Hematopoietic multipotent progenitor cell (in vitro differentiated cells): ENCODE results near the gene ARL11. TPM values are rescaled to one million over a fixed set of nuclear protein-coding genes. Genes with fewer than 3 reads are reported as not detected.

ENCODE experiments used
- DNase-seq, 3 donors: peaks; one replicate each; pipeline ENCODE4 v3.0.0-alpha.2; 2011 to 2015; ENCODE audit warnings: low read depth in 2 of 3, low spot score in 2 of 3
- total RNA-seq: library from RNA; depleted of rRNA; stranded (reverse); fragments of >200 nt; gene quantifications from one replicate; pipeline ENCODE4 v1.2.3, GENCODE V29; 2012

ARL11 gene
- total RNA-seq, 1 donor = 6.2 TPM

DNA sequence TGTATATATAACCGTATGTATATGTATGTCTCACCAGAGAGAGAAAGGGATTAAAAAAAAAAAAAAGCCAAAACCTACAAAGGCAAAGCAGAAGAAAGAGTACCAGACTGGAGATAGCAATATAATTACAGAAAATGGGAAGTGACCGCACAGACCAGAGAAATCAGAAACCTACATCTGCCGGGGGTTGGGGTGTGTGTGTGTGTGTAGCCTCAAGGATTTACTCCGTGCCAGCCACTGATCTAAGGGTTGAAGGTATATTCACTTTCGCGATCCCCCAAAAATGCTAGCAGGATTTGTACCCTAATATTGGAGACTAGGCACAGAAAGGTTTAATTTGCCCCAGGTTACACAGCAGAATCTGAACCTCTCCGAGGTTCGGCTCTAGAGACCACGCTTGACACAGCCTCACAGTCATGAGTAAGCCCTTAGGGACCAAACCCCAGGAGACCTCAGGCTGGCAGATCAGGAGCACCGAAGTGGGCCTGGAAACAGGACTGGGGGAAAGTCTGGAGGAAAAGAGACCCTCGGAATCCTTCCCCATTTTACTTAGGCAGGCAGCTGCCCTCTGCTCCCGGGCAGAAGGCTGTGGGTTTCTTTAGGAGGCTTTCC, 14.8 kb downstream of the ARL11 start:
- peak in 2 of 3 donors; percentile 55 to 82 for DNase-seq

DNA sequence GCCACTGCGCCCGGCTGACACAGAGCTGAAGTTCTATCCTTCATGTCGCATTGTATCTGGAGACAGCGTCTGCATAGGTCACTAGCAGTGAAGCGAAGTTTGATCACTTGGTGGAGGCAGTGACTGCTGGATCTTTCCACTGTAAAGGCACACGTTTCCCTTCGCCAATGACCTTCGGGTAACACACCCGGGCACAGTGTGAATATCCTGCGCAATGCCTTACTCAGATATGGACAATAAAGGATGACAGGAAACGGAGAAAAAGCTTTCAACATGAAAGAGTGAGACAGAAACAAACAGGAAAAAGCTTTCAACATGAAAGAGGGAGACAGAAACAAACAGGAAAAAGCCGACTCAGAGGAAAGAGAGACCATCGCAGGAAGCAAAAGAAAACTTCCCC, 17.1 kb downstream of the ARL11 start:
- DNase-seq = no peak

DNA sequence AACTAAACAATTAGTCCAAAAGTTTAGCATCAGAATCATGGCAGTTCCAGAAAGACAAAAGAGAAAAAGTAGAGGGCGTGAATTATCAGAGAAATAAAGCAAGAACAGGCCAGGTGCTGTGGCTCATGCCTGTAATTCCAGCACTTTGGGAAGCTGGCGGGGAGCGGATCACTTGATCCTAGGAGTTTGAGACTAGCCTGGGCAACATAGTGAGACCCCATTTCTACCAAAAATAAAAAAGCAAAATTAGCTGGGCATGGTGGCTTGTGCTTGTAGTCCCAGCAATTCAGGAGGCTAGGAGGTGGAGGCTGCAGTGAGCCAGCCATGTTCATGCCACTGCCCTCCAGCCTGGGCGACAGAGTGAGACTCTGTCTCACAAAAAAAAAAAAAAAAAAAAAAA, 18.4 kb downstream of the ARL11 start:
- DNase-seq = no peak

DNA sequence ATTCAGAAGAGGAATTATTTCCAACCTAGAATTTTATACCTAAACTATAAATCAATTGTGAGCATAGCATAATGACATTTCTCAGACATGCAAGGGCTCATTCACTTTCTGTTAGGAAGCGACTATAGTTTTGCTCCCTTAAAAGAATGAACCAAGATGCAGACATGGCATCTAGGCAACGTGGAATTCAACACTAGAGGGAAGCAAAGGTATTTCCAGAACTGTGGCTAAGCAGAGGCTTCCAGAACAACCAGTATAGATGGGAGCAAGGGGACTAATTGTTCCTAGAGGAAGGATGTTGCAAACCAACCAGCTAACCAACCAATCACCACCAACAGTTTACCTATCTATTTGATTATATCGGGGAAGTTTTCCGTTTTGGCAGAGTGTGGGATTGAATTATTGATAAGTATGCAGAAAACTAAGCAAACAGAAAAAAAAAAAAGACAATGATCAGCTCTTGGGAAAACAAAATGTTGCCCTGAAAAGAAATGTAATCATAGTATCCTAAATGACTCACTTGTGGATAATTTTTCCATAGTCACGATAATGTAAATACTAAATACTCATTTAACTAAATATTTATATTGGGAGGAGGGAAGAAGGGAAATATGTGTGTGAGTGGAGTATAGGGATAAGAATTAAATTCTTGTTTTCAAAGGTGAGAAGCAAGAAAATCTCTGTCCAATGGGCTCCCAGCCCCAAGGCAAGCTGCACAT, 21.1 kb downstream of the ARL11 start:
- no peak for DNase-seq

- DNase-seq = no peak
These were observed 21.6 kb downstream of the ARL11 start for GRCh38 chr13:49649963-49650312.

DNA sequence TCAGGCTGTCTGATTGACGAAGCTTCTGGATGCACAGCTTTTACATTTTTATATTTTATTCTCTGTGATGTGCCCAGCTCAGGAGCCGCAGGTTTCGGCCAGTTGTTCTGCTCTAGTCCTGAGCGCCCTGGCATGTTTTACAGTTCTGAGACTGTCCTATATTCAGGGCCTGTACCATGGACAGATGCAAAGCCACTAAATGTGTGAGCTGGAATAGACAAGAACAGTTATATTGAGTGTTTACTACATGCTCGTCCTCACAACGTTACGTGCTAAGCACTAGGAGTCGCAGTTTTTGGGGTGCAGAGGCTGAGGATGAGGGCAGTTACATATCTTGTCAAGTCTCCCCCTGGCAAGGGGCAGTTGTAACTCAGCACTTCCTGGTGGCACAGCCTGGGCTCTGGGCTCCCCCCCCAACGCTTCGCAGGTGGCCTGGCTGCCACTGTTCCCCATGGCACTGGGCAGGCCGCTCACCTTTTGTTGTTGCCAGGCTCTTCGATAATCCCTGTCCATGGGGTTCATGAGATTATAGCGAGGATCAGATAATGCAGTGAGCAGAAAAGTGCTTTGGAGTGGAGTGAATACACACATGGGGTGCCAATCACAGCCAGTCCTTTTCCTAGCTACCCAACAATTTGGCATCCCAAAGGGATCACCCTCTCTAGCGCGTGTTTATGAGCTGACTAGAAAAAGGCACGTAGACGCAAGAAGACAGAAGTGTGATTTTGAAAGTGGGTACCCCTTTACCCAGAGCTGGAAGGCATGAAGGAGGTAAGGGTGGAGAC, 23.5 kb downstream of the ARL11 start:
- no peak for DNase-seq

- peak in 2 of 3 donors; percentile 73 for DNase-seq
These were observed 24.3 kb downstream of the ARL11 start for GRCh38 chr13:49652355-49653305.

GRCh38 chr13:49653478-49653877, 25.2 kb downstream of the ARL11 start:
- DNase-seq = no peak

- peak in 1 of 3 donors; percentile 39 for DNase-seq
These were observed 25.7 kb downstream of the ARL11 start for GRCh38 chr13:49654011-49654410.

DNA sequence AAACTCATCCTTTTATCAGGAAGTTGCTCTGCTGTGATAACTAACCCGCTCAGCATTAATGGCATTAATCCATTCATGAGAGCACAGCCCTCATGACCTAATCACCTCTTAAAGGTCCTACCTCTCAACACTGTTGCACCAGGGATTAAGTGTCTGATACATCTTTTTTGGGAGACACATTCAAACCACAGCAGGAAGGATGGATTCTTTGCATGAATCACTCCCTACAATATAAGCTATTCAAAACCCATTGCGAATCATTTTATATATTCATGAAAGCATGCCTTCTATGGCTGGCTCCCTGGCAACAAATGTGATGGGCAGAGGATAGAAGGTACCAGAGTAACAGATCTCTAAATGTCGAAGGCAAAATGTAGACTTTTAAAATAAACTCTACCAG, 27.6 kb downstream of the ARL11 start:
- no peak for DNase-seq

DNA sequence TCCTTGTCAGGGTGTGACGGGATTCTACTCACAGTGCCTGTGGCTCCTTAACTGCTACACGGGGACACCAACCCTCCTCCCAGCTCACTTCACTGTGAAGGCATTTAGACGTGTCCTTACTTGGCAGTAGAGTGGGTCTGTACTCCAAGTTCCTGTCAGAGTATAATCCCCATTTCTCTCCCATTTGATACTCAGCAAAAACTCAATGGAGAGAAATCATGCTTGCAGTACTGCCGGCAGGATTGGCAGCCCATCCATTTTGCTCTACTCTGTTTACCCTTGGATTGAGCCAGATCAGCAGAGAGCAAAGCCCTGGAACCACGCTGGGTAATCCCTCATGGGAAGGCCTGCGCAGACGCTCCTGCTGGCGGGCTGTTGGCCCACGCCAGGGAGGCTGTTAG, 28.9 kb downstream of the ARL11 start:
- DNase-seq = no peak

- DNase-seq = no peak
These were observed 36.3 kb downstream of the ARL11 start for GRCh38 chr13:49664606-49665005.

DNA sequence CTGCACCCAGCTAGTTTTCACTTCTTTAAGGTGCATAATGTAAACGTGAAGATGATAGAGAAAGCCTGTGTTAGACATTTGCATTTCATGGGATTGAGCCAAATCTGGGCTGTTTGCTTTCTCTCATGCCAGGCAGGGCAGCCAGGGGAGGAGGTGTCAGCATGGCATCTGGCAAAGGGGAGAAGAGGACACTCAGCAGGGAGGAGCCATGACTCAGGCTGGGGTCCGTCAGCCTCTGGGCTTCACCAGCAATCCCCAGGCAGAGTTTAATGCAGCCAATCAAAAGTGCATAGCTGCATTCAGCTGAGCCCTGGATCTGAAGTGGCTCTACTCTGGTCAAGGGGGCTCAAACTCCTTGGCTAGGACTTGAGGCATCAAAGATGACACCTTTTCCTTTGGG, 39.5 kb downstream of the ARL11 start:
- no peak for DNase-seq

- DNase-seq = peak in 2 of 3 donors; percentile 37 to 53
These were observed 41.5 kb downstream of the ARL11 start for GRCh38 chr13:49669735-49670309.

DNA sequence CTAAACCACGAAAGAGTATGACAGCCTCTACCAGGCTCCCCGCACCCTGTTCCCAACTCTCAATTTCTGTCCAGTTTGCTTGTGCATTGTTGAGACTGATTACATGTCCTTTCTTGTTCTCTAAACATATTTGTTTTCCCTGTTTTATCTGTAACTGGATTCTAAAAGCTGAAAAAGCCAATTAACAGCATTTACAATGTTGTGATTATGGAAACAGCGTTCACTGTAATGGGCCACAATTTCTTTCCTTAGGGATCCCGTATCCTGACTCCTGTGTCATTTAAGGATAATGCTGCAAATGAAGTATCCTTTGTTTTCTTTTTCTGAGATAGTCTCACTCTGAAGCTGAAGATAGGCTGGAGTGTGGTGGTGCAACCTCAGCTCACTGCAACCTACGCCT, 42.5 kb downstream of the ARL11 start:
- DNase-seq = no peak

- no peak for DNase-seq
These were observed 48.4 kb downstream of the ARL11 start for GRCh38 chr13:49676581-49677298.

GRCh38 chr13:49678191-49678914, 50.0 kb downstream of the ARL11 start:
- DNase-seq = no peak

DNA sequence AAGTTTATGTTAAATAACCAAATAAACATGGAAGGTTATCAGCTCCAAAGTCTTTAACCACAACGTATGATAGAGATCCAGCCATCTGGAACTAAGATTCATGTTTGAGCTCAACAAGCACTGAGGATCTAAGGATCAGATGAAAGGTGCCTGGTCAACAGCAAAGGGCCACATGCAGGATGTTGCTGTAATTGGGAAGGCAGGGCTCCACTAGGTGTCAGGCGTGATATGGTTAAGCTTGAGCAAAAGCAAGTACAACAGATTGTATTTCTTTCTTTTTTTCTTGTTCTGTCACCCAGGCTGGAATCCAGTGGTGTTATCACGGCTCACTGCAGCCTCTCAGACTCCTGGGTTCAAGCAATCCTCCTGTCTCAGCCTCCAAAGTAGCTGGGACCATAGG, 50.9 kb downstream of the ARL11 start:
- DNase-seq = peak in 2 of 3 donors; percentile 63 to 72

GRCh38 chr13:49681842-49682435, 53.6 kb downstream of the ARL11 start:
- DNase-seq = no peak
